Pulmonary artery endothelial cell (primary cell): Measurements from ENCODE around the gene GCLM. TPM values are rescaled to one million over a fixed set of nuclear protein-coding genes. Genes with fewer than 3 reads are reported as not detected.

ENCODE experiments used
- DNase-seq: peaks from one replicate; pipeline ENCODE4 v3.0.0-alpha.2; 2011; ENCODE audit warnings: low read depth, low spot score
- total RNA-seq: library from RNA; depleted of rRNA; stranded (reverse); fragments of >200 nt; gene quantifications from 2 replicates; pipeline ENCODE4 v1.2.3, GENCODE V29; 2014

GCLM gene
- total RNA-seq, 1 donor from 2014 or later, result 22.0 TPM

DNA sequence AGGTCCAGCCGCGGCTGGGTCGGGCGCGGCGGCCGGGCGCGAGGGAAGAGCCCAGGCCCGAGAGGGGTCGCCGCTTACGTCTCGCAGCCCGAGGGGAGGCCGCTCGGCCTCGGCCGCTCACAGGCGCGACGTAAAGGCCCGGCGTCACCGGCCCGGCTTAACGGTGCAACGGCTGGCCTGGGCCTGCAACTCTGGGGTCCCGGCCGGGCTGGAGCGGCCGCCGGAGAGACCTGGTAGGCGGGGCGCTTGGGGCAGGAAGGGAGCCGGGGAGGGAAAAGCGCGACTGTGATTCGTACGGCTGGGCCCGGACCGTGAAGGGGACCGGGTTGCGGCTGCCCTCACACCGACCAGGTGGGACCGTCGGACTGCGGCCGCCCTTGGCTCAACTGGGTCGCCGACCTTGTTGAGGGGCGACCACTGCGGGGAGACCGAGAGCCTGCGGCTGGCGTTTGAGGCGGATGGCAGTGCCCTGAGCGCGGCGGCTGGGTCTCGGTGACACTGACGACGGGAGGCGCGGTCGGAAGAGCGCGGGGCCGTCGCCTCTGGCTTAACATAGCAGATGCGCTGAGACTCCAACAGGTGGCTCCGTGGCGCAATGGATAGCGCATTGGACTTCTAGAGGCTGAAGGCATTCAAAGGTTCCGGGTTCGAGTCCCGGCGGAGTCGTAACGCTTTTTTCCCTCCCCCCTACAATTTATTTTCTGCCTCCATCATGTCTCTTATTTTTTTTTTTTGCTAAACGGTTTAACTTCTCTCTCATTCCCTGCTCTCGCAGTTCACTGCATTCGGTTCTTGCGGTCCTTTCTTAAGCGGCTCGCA lies 62.0 kb downstream of the GCLM start:
- DNase-seq, result no peak

DNA sequence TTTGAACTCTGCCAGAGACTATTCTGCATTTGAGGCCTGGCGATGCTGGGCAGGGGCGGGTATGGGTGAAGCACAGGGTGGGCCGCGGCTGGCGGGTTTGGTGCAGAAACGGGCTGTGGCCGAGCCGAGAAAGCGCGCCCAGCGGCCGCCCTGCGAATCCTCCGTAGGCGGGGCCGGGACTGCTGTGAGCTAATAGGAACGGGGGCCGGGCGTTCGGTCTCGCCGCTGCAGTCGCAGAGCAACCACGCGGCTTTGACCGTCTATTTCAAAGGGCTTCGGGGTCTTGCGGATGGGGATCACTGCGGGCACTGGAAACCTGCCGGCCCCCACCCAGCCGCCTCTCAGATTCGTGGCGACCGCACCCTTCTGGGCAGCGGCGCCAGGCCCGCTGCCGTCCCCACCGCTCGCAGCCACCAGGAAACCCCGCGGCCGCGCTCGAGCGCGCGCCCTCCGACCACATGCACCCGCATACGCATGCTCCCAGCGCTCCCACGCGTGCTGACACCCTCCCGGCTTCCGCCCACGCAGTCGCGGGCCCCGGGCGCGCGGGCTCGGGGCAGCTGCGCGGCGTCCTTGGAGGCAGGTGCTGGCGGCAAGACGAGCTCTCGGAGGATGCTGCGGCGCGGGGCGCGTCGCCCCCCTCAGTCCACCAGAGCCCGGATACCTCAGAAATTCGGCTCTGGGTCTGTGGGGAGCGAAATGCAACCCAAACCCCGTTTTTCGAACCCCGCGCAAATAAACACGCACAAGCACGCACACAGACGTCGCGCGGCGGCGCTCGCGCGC lies 62.8 kb downstream of the GCLM start:
- no peak for DNase-seq

DNA sequence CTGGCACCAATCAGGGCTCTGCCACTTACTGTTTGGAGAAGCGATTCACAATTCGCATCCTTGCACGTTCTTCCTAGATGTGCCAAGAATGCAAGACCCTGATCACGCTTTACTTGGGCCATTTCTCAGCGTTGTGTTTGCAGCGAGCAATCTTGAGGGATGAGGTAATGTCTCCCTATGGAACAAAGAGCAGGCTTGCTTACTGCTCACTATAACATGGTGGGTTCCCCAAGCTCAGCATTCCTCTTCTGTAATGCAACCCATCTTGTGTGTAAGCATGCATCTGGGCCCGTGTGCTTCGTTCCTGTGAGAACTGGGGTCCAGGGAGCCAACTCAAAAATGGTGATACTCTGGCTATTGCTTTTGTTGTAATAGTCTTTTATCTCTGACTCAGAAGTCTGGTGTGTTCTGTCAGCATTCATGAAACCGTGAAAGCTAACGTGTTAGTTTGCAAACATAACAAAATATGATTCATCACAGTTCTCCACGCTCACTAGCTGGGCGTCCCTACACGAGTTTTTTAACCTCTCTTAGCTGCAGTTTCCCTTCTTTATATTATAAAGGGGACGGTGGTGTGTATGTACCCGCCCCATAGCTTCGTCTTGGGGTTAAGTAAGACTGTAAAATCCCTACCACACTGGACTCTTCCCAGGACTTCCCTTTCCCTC lies 63.6 kb downstream of the GCLM start:
- no peak for DNase-seq

DNA sequence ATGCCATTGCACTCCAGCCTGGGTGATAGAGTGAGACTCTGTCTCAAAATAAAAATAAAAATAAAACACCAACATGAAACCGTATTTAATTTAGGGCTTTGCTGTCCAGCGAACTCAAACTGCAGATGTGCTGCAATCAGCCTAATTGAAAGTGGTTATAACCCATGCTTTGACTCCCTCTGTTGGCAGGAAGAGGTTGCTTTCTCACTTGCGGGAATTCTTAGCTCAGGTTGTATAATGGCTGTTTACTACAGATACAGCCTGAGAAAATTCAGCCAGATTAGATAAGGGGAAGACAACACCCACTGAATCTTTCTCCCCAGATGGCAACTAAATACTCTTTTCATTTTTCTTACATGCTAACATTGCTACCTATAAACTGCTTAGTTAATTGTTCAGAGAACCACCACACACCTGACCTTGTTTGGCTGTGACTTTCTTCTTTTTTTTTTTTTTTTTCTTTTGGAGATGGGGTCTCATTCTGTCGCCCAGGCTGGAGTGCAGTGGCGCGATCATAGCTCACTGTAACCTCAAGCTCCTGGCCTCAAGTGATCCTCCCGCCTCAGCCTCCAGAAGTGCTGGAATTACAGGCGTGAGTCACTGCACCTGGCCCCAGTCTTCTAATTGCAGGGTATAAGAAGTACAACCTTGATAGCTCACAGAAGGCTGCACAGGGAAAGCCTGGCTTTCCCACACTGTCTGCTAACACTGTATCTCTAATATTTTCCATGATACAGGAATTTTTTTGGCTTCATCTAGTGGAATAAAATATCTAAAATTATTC lies 64.8 kb downstream of the GCLM start:
- DNase-seq, result no peak

DNA sequence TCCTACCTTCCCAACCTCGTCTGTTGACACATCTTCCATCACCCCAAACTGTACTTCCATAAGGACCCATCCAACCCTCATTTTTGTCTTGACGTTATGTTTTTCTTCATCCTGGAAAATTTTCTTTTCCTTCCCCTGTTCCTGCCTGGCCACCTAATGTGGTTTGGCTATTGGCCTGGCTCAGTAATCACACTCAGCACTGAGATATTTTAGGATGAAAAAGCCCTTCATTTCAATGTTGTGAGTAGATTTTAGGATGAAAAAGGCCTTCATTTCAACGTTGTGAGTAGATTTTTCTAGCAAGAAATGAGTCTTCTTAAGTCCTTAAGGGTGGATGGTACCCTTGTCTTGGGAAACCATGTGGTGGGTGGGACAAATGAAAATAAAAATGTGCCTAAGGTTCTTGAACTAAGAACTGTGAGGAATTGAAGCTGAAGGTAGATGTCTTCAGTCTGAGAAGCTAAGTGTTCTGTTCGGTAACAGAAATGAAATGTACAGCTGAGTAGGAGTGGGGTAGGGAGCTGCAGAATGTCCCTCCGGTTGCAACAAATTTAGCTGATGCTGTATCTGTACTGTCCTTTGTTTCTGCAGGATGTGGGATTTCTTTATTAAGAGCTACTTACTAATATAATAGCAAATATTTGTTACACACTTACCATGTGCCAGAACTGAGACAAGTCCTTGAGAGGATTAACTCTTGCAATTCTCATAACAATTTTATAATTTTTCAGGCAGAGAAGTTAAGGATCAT lies 66.3 kb downstream of the GCLM start:
- DNase-seq, result no peak

DNA sequence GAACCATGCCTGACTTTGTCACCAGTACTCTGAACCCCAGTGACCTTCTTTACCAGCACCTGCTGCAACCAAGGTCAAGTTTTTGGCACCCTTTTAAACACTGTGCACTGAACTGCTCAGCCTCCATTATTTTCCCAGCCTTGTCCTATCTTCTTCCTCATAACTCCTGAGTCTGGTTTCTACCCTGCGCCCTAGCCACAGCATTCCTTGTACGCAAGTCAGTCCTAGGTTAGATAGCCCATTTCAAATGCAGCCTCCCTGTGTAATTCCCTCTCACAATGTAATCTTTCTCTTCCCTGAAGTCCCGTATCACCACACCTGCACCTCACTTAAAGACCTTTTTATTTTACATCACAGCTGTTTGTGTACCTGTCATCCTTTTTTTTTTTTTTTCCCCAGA lies 67.5 kb downstream of the GCLM start:
- no peak for DNase-seq

DNA sequence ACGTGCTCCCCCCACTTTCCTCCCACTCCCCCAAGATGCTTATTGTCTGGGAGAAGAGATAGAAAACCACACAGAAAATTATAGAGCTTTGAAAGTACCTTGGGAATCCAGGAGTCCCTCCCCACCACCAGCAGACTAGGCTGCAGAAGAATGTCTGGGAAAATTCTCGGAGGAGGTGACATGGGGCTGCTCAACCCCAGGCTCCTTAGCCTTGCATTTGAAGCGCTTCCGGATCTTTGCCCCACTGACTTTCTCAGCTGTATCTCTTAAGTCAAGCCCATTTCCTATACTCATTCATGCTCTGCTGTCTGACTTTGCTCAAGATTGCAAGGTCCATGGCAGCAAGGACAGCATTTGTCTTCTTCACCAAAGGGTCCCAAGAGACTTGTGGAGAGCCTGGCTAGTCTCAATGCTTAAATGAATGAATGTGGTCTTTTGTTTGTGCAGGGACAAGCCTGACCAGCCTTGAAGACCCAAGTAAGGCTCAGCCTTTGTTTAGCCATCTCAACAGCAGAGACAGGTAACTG lies 68.2 kb downstream of the GCLM start:
- no peak for DNase-seq

DNA sequence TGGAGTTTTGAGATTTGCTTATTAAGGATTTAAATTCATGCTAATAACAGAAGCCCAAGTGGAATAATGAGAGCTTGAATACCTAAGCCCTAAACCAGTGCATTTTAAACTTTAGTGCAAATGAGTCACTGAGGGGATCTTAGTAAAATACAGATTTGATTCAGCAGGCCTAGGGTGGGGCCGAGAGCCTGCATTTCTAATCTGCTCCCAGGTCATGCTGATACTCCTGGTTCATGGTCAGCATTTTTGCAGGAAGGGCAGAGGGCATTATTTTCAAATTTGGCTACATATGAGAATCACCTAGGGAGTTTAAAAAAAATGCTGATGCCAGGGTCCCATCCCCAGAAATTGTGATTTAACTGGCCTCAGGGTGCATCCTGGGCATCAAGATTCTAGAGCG lies 69.5 kb downstream of the GCLM start:
- DNase-seq, result no peak

DNA sequence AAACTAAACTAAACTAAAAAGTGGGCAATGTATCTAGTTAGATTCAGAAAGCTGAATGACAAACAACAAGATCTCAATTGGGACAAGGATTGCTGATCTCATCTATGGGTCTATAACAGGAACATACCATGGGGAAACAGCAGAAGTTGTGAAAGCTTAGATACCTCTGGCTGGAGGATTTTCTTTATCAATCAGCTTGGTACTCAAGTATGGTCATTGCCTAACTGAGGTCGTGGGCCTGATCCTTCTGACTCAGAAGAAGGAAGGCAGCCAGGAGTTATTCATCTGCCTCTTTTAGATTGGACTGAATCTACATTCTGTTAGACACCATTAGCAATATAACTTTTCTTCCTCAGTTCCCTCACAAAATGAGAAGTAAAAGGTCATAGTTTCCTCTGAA lies 69.9 kb downstream of the GCLM start:
- no peak for DNase-seq

DNA sequence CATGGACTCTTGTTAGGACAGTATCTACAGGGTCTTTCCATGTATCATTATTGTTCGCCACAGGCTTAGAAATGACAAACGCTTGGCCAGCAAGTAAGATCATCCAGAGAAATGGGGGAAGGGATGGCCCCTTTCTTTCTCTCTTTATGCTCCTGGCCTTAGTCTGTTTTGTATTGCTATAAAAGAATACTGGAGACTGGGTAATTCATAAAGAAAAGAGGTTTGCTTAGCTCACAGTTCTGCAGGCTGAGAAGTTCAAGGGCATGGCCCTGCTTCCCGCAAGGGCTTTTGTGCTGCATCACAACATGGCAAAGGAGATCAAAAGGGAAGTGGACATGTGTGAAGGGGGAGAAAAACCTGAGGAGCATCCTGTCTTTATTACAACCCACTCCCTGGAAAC lies 71.3 kb downstream of the GCLM start:
- DNase-seq, result no peak

Other genes with a start within 250 kb of the GCLM start
- 46.5 and 53.8 TPM in 2 replicates for gene BCAR3, start 227.6 kb downstream of the GCLM start, total RNA-seq
- gene DNTTIP2, start 30.2 kb downstream of the GCLM start, total RNA-seq, result 30.4 and 39.9 TPM in 2 replicates
- gene ABCA4, start 211.7 kb upstream of the GCLM start, total RNA-seq, result 1.7 and 2.4 TPM in 2 replicates